Right atrium auricular region (tissue), 2 donors: Measurements from ENCODE around the gene HYI. TPM values are rescaled to one million over a fixed set of nuclear protein-coding genes. Genes with fewer than 3 reads are reported as not detected.
"Not testable (repeated sequence)": the region's sequence is repeated elsewhere in the genome, so short reads cannot be mapped to it uniquely, and the experiment has no call there.

Source experiments
- DNase-seq: peaks from one replicate; pipeline ENCODE4 v3.0.0-alpha.2; 2019; ENCODE audit warnings: low spot score
- H3K27ac ChIP-seq, 2 donors: fragments of 200-600 bp; sonication (generic); 1 replicate in 1 of 2; 2 replicates in 1 of 2; pipeline ENCODE4 v1.5.1; 2016 to 2019
- H3K27me3 ChIP-seq, 2 donors: fragments of 200-600 bp; sonication (generic); one replicate each; pipeline versions ENCODE4 v1.5.1 to v1.6.0; 2017 to 2019
- H3K36me3 ChIP-seq: fragments of 200-600 bp; sonication (generic); one replicate; pipeline ENCODE4 v1.5.1; 2016
- H3K4me1 ChIP-seq, 2 donors: fragments of 200-600 bp; sonication (generic); one replicate each; pipeline versions ENCODE4 v1.5.1 to v1.6.0; 2017 to 2019
- H3K4me3 ChIP-seq, 2 donors: fragments of 200-600 bp; sonication (generic); 1 replicate in 1 of 2; 2 replicates in 1 of 2; pipeline ENCODE4 v1.5.1; 2017 to 2019; ENCODE audit warnings: mild to moderate bottlenecking in 1 of 2, moderate library complexity in 1 of 2
- H3K9me3 ChIP-seq, 2 donors: fragments of 200-600 bp; sonication (generic); one replicate each; pipeline ENCODE4 v1.5.1; 2019
- CTCF ChIP-seq, 2 donors: fragments of 200-600 bp; sonication (generic); IDR thresholded peaks; one replicate each; pipeline ENCODE4 v1.5.1; 2019; ENCODE audit warnings: antibody characterized with exemption in 2 of 2
- total RNA-seq, 2 donors: library from RNA; depleted of rRNA; stranded (reverse); fragments of >200 nt; gene quantifications; one replicate each; pipeline ENCODE4 v1.1.0, GENCODE V29; 2016

The HYI gene
- 10 to 100 TPM; 17.3 to 23.0 TPM for total RNA-seq

- Histone ChIP-seq H3K27me3 (no peaks in the 10 kb centered on the region), H3K4me3 (peak within 1 kb of the TSS; percentile 53 to 68)
- no peak for TF ChIP-seq CTCF (IDR thresholded peaks at IDR 0.05)
Observed at GRCh38 chr1:43453442-43454269, at the start of gene HYI. HYI (minus strand) TSS chr1:43453931; CDS start chr1:43453793, 138 bp downstream.

GRCh38 chr1:43501806-43502205 lies 48.1 kb upstream of the HYI start:
- H3K36me3 ChIP-seq, H3K27ac ChIP-seq, H3K27me3 ChIP-seq, H3K4me3 ChIP-seq, H3K9me3 ChIP-seq, H3K4me1 ChIP-seq, DNase-seq: not testable (repeated sequence)

More at GRCh38 chr1:43453442-43454269, at the start of gene HYI:
- Histone ChIP-seq H3K36me3 (peaks cover 30% of the 10 kb centered on the region), H3K4me1 (peaks cover 0 to 20% of the 10 kb centered on the region in 2 donors), H3K9me3 (no peaks in the 10 kb centered on the region), H3K27ac (peak within 1 kb of the TSS; percentile 92 to 93)
- peak; percentile 86 for DNase-seq

GRCh38 chr1:43499898-43500297 lies 46.2 kb upstream of the HYI start:
- H3K4me1 ChIP-seq: no peaks in the 10 kb centered on the region
- H3K4me3 ChIP-seq: no peak overlapping the region
- no peak for DNase-seq
- no peaks in the 10 kb centered on the region for H3K9me3 ChIP-seq
- no peak overlapping the region for H3K27ac ChIP-seq
- H3K27me3 ChIP-seq: no peaks in the 10 kb centered on the region
- no peaks in the 10 kb centered on the region for H3K36me3 ChIP-seq
- no peak for TF ChIP-seq CTCF (IDR thresholded peaks at IDR 0.05)

GRCh38 chr1:43495204-43495603 lies 41.5 kb upstream of the HYI start:
- Histone ChIP-seq H3K4me3 (no peak overlapping the region), H3K27me3 (no peaks in the 10 kb centered on the region), H3K4me1 (no peaks in the 10 kb centered on the region), H3K9me3 (peaks cover 0 to 17% of the 10 kb centered on the region in 2 donors), H3K27ac (no peak overlapping the region), H3K36me3 (no peaks in the 10 kb centered on the region)
- TF ChIP-seq CTCF (IDR thresholded peaks at IDR 0.05): no peak
- DNase-seq: no peak

- no peaks in the 10 kb centered on the region for H3K4me1 ChIP-seq
- no peaks in the 10 kb centered on the region for H3K36me3 ChIP-seq
- H3K27me3 ChIP-seq: no peaks in the 10 kb centered on the region
- H3K4me3 ChIP-seq: no peak overlapping the region
- H3K9me3 ChIP-seq: peaks cover 0 to 19% of the 10 kb centered on the region in 2 donors
- TF ChIP-seq CTCF (IDR thresholded peaks at IDR 0.05): no peak
- no peak for DNase-seq
- H3K27ac ChIP-seq: no peak overlapping the region
Observed at GRCh38 chr1:43493661-43494450, 40.1 kb upstream of the HYI start.

- no peak for DNase-seq
- Histone ChIP-seq H3K4me3 (no peak overlapping the region), H3K9me3 (peaks cover 0 to 25% of the 10 kb centered on the region in 2 donors), H3K36me3 (no peaks in the 10 kb centered on the region), H3K27ac (no peak overlapping the region), H3K4me1 (no peaks in the 10 kb centered on the region), H3K27me3 (no peaks in the 10 kb centered on the region)
- TF ChIP-seq CTCF (IDR thresholded peaks at IDR 0.05): no peak
Observed at GRCh38 chr1:43492826-43493225, 39.1 kb upstream of the HYI start.
